Dendritic cell treated with granulocyte-macrophage colony-stimulating factor and Interleukin-4, amounts not matched to agents 40 ng/mL and 50 ng/mL, for 4 days (primary cell): ENCODE measurements around the gene NHEJ1.
A peak's percentile ranks its signal among the peaks of the same experiment; 100 is the strongest.
"Not testable (repeated sequence)": the region's sequence is repeated elsewhere in the genome, so short reads cannot be mapped to it uniquely, and the experiment has no call there.

ENCODE experiments used
- H3K27ac Mint-ChIP-seq: one replicate; pipeline ENCODE4 v1.8.0; 2022; ENCODE audit warnings: mild to moderate bottlenecking, mixed read lengths
- H3K27me3 Mint-ChIP-seq: one replicate; pipeline ENCODE4 v1.8.0; 2022; ENCODE audit warnings: mild to moderate bottlenecking, mixed read lengths
- H3K36me3 Mint-ChIP-seq: one replicate; pipeline ENCODE4 v1.8.0; 2022; ENCODE audit warnings: low read depth, mixed read lengths
- H3K4me1 Mint-ChIP-seq: one replicate; pipeline ENCODE4 v1.8.0; 2022; ENCODE audit warnings: low read depth, mixed read lengths
- H3K4me3 Mint-ChIP-seq: one replicate; pipeline ENCODE4 v1.8.0; 2022; ENCODE audit warnings: mild to moderate bottlenecking, moderate library complexity, mixed read lengths
- H3K9me3 Mint-ChIP-seq: one replicate; pipeline ENCODE4 v1.8.0; 2022; ENCODE audit warnings: mixed read lengths
- intact Hi-C: fragments of 100-400 bp; cut with micrococcal nuclease; formaldehyde crosslinking; loops from one replicate; pipeline ENCODE4 v1.15.0; 2022

Gene NHEJ1

GRCh38 chr2:219160186-219161017 lies at the start of gene NHEJ1:
TSS of gene NHEJ1 (minus strand) at chr2:219160815. CDS start at chr2:219158362, 2,453 bp downstream.
- peak within 1 kb of the TSS; percentile 90 for H3K27ac Mint-ChIP-seq

GRCh38 chr2:219209236-219210195 lies 48.9 kb upstream of the NHEJ1 start:
- peaks cover 33% of the 10 kb centered on the region for H3K4me1 Mint-ChIP-seq
- peaks cover 4% of the 10 kb centered on the region for H3K27me3 Mint-ChIP-seq
- intact Hi-C loops: no loop called here
- H3K36me3 Mint-ChIP-seq: peaks cover 64% of the 10 kb centered on the region
- no peak overlapping the region for H3K4me3 Mint-ChIP-seq
- H3K9me3 Mint-ChIP-seq: peaks cover 4% of the 10 kb centered on the region
- H3K27ac Mint-ChIP-seq: peak overlapping the region; percentile 83

More at GRCh38 chr2:219160186-219161017, at the start of gene NHEJ1:
- intact Hi-C loops: loop anchor here (1.0 to 2.0 kb wide), 5 partner anchors 16 to 138 kb away; partner anchors contain the start of genes ABCB6, CNPPD1 and DNAJB2
- Mint-ChIP-seq H3K9me3 (no peaks in the 10 kb centered on the region), H3K36me3 (peaks cover 31% of the 10 kb centered on the region), H3K4me3 (peak within 1 kb of the TSS; percentile 84), H3K4me1 (peaks cover 19% of the 10 kb centered on the region), H3K27me3 (no peaks in the 10 kb centered on the region)

DNA sequence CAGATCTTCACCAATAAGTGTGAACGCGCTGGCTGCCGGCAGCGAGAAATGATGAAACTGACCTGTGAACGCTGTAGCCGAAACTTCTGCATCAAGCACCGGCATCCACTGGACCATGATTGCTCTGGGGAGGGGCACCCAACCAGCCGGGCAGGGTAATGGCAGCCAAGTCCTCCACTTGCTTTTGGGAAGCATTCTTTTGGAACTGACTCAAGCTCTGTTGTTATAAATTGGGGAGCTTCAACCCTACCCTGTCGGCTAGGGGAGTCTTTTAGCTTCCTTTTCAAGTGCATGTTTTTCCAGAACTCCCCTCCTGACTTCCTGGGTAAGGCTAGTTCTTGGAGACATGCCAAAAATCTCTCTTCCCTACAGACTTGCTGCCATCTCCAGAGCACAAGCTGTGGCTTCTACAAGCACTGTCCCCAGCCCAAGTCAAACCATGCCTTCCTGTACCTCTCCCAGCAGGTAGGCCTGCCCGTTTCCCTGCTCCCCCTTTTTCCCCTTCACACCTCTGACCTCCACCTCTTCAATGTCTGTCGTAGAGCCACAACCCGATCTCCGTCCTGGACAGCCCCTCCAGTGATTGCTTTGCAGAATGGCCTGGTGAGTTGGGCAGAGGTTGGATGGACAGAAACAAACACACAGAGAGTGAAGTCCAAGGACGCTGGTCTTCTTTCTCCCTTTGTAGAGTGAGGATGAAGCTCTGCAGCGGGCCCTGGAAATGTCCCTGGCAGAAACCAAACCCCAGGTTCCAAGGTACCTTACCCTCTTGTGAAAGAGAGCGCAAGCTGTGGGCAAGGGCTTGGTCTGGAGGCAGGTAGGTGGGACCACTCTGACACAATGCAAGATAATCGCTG lies 47.5 kb upstream of the NHEJ1 start:
- Mint-ChIP-seq H3K36me3 (peaks cover 50% of the 10 kb centered on the region), H3K27me3 (peaks cover 4% of the 10 kb centered on the region), H3K9me3 (peaks cover 9% of the 10 kb centered on the region), H3K4me3 (peak overlapping the region; percentile 71), H3K4me1 (peaks cover 33% of the 10 kb centered on the region), H3K27ac (peak overlapping the region; percentile 83)
- intact Hi-C loops: no loop called here

DNA sequence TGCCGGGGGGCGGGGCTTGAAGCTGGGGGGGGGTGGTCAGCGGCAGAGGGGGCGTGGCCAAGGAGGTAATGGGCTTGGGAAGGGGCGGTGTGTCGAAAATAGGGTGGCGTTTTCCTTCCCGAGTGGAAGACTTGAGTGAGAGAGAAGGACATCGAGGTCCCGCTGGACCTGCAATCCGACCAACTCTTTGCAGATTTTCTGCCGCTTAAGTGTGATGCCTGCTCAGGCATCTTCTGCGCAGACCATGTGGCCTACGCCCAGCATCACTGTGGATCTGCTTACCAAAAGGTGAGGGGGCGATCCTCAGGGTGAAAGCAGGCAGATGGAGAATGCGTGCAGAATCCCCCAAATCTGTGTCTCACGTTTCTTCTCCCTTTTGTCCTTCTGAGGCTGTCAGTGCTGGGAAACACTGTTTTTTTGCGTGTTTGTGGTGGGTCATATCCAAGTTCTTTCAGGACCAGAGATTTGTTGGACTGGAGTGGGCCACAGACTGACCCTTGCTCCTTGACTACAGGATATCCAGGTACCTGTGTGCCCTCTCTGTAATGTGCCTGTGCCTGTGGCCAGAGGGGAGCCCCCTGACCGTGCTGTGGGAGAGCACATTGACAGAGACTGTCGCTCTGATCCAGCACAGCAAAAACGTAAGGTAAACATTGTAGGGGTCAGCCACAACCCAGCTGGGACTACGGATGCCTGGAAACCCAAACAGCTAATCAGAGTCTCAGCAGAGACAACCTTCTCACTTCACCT lies 46.7 kb upstream of the NHEJ1 start:
- peak overlapping the region; percentile 83 for H3K27ac Mint-ChIP-seq
- intact Hi-C loops: no loop called here
- H3K4me1 Mint-ChIP-seq: peaks cover 33% of the 10 kb centered on the region
- peaks cover 9% of the 10 kb centered on the region for H3K9me3 Mint-ChIP-seq
- peaks cover 42% of the 10 kb centered on the region for H3K36me3 Mint-ChIP-seq
- H3K27me3 Mint-ChIP-seq: peaks cover 4% of the 10 kb centered on the region
- peak overlapping the region; percentile 71 for H3K4me3 Mint-ChIP-seq

- intact Hi-C loops: loop anchor here (1.0 kb wide), 2 partner anchors 29 to 39 kb away; partner anchors contain the start of genes GLB1L and STK16
- peaks cover 37% of the 10 kb centered on the region for H3K36me3 Mint-ChIP-seq
- peak within 1 kb of the TSS; percentile 83 for H3K27ac Mint-ChIP-seq
- peaks cover 33% of the 10 kb centered on the region for H3K4me1 Mint-ChIP-seq
- H3K4me3 Mint-ChIP-seq: peak within 1 kb of the TSS; percentile 71
- peaks cover 9% of the 10 kb centered on the region for H3K9me3 Mint-ChIP-seq
- peaks cover 4% of the 10 kb centered on the region for H3K27me3 Mint-ChIP-seq
Measured at GRCh38 chr2:219206328-219207133, 45.9 kb upstream of the NHEJ1 start, which contains the start of gene ZFAND2B. TSS of gene ZFAND2B (plus strand) at chr2:219206782. CDS start at chr2:219206988, 206 bp downstream.

- peaks cover 9% of the 10 kb centered on the region for H3K9me3 Mint-ChIP-seq
- intact Hi-C loops: loop anchor here (1.0 kb wide), 2 partner anchors 29 to 39 kb away; partner anchors contain the start of genes GLB1L and STK16
Measured at GRCh38 chr2:219205981-219206327, 45.3 kb upstream of the NHEJ1 start.

DNA sequence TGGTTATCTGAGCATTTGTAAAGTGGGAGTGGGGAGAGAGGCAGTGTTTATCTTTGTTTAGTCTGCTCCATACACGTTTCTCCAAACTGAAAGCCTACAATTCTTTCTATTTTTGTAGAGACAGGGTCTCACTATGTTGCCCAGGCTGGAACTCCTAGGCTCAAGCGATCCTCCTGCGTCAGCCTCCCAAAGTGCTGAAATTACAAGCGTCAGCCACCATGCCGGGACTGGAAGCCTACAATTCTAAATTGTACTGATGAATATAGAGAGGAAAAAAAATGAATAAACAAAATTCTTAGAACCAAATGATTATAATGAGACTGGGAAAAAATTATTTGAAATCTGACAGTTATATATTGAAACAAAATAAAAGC lies 44.5 kb upstream of the NHEJ1 start:
- peaks cover 24% of the 10 kb centered on the region for H3K36me3 Mint-ChIP-seq
- H3K4me1 Mint-ChIP-seq: peaks cover 32% of the 10 kb centered on the region
- H3K27ac Mint-ChIP-seq: no peak overlapping the region
- H3K9me3 Mint-ChIP-seq: peaks cover 9% of the 10 kb centered on the region
- intact Hi-C loops: no loop called here
- peaks cover 5% of the 10 kb centered on the region for H3K27me3 Mint-ChIP-seq
- no peak overlapping the region for H3K4me3 Mint-ChIP-seq

More at GRCh38 chr2:219205981-219206327, 45.3 kb upstream of the NHEJ1 start:
- H3K4me1 Mint-ChIP-seq: peaks cover 33% of the 10 kb centered on the region
- H3K27ac Mint-ChIP-seq: peak overlapping the region; percentile 83
- H3K4me3 Mint-ChIP-seq: peak overlapping the region; percentile 71
- H3K27me3 Mint-ChIP-seq: peaks cover 4% of the 10 kb centered on the region
- H3K36me3 Mint-ChIP-seq: peaks cover 32% of the 10 kb centered on the region

- Mint-ChIP-seq H3K4me1 (peaks cover 27% of the 10 kb centered on the region), H3K36me3 (peaks cover 19% of the 10 kb centered on the region), H3K9me3 (peaks cover 9% of the 10 kb centered on the region), H3K4me3 (no peak overlapping the region), H3K27me3 (peaks cover 5% of the 10 kb centered on the region), H3K27ac (no peak overlapping the region)
- intact Hi-C loops: no loop called here
Measured at GRCh38 chr2:219204425-219205164, 44.0 kb upstream of the NHEJ1 start.

DNA sequence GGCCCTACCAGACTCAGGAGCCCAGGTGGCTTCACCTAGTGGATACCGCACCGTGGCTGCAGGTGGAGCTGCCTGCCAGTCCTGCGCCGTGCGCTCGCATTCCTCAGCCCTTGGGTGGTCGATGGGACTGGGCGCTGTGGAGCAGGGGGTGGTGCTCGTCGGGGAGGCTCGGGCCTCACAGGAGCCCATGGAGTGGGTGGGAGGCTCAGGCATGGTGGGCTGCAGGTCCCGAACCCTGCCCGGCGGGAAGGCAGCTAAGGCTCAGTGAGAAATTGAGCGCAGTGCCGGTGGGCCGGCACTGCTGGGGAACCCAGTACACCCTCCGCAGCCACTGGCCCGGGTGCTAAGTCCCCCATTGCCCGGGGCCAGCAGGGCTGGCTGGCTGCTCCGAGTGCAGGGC lies 40.7 kb upstream of the NHEJ1 start:
- not testable (repeated sequence) for H3K4me3 Mint-ChIP-seq

DNA sequence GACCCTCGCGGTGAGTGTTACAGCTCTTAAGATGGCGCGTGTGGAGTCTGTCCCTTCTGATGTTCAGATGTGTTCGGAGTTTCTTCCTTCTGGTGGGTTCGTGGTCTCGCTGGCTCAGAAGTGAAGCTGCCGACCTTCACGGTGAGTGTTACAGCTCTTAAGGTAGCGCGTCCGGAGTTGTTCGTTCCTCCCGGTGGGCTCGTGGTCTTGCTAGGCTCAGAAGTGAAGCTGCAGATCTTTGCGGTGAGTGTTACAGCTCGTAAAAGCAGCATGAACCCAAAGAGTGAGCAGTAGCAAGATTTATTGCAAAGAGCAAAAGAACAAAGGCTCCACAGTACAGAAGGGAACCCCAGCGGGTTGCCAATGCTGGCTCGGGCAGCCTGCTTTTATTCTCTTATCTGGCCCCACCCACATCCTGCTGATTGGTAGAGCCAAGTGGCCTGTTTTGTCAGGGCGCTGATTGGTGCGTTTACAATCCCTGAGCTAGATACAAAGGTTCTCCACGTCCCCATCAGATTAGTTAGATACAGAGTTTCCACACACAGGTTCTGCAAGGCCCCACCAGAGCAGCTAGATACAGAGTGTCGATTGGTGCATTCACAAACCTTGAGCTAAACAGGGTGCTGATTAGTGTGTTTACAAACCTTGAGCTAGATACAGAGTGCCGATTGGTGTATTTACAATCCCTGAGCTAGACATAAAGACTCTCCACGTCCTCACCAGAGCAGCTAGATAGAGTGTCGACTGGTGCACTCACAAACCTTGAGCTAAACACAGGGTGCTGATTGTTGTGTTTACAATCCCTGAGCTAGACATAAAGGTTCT lies 40.1 kb upstream of the NHEJ1 start:
- H3K27ac Mint-ChIP-seq, H3K36me3 Mint-ChIP-seq, H3K9me3 Mint-ChIP-seq, H3K4me3 Mint-ChIP-seq, H3K4me1 Mint-ChIP-seq, intact Hi-C loops: not testable (repeated sequence)
- H3K27me3 Mint-ChIP-seq: peaks cover 24% of the 10 kb centered on the region

More for the DNA sequence above, 40.7 kb upstream of the NHEJ1 start:
- H3K9me3 Mint-ChIP-seq, H3K36me3 Mint-ChIP-seq, H3K27ac Mint-ChIP-seq, intact Hi-C loops, H3K4me1 Mint-ChIP-seq: not testable (repeated sequence)
- peaks cover 18% of the 10 kb centered on the region for H3K27me3 Mint-ChIP-seq
